ENCODE data around the gene SLC22A23.

Gene SLC22A23

DNA sequence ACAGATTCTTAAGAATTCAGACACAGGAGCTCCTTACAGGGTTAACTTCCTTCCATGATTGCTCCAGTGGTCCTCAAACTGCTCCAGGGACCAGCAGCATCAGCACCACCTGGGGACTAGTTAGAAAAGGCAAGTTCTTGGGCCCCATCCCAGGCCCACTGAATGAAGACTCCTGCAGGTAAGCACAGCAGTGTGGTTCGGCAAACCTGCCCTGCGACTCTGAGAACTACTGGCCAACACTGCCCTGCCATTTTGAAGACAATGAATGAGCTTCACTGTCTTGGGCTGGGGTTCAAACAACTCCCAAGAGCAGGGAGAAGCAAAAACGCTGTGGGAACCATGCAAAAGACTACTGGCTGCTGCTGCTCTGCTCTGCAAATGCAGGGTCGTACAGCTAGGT lies 39.4 kb downstream of the SLC22A23 start:
- no peak overlapping the region for H2BK5ac ChIP-seq (ENCODE audit: low read depth, low read length, poor library complexity, severe bottlenecking)
- no peak overlapping the region for H3K4ac ChIP-seq (ENCODE audit: low read depth in 1 of 2, low read length in 2 of 2)
- H2BK120ac ChIP-seq (ENCODE audit: low read depth, low read length), result no peak overlapping the region
- peaks cover 0 to 15% of the 10 kb centered on the region in 2 experiments for H3K27me3 ChIP-seq (ENCODE audit: control insufficient read depth in 1 of 2, insufficient read depth in 1 of 2, low read length in 2 of 2)
- no peak overlapping the region for H3K18ac ChIP-seq (ENCODE audit: low read depth in 1 of 2, low read length in 2 of 2)
- H3K36me3 ChIP-seq (ENCODE audit: control insufficient read depth in 1 of 2, insufficient read depth in 2 of 2, low read depth in 1 of 2, low read length in 2 of 2), result peaks cover 0 to 29% of the 10 kb centered on the region in 2 experiments
- no peak overlapping the region for H3K23ac ChIP-seq (ENCODE audit: low read length in 2 of 2)
- H3K4me1 ChIP-seq (ENCODE audit: control insufficient read depth, insufficient read depth, low read depth, low read length), result peaks cover 6% of the 10 kb centered on the region
- H3K9ac ChIP-seq (ENCODE audit: low read length), result no peak overlapping the region
- no peak overlapping the region for H2BK15ac ChIP-seq (ENCODE audit: low read depth, poor library complexity, severe bottlenecking)
- no peak overlapping the region for H3K14ac ChIP-seq (ENCODE audit: low read length in 2 of 2)
- H2AK5ac ChIP-seq (ENCODE audit: low read length, severe bottlenecking), result no peak overlapping the region
- peak overlapping the region; percentile 35 for H4K91ac ChIP-seq (ENCODE audit: low read length)
- H3K27ac ChIP-seq (ENCODE audit: low read length, poor library complexity, severe bottlenecking), result no peak overlapping the region
- no peak overlapping the region for H4K8ac ChIP-seq (ENCODE audit: low read length)
- no peak overlapping the region for H3K4me3 ChIP-seq (ENCODE audit: insufficient read depth in 1 of 2, low read depth in 1 of 2, low read length in 2 of 2)
- 85% methylated on average over 3 of the region's 4 CpGs for WGBS
- no peak overlapping the region for H2AFZ ChIP-seq (ENCODE audit: low read depth, low read length)
- H3K4me2 ChIP-seq (ENCODE audit: low read length, poor library complexity, severe bottlenecking), result no peak overlapping the region
- H3K9me3 ChIP-seq (ENCODE audit: control insufficient read depth, low read length), result no peaks in the 10 kb centered on the region
- DNase-seq, result no peak
- no peak overlapping the region for H2BK12ac ChIP-seq (ENCODE audit: low read length in 2 of 2)
- no peaks in the 10 kb centered on the region for H3K79me1 ChIP-seq (replicated peaks; ENCODE audit: low read length, poor library complexity, severe bottlenecking)

DNA sequence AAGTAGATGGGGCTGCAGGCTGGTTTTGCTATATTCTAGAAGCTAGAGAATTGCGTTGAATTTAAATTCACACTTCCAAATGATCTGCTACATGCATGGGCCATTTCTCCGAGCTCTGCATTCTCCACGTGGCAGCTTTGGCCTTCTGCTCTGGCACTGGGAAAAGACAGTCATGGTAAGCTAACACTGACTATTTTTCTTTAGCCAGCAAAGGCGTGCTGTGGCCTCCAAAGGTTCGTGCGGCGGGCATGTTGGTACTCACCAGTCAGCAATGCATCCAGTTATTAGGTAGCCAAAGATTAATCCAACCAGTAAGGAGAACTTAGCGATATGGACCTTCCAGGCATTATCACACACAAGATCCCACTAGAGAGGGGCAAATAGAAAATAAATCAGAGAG lies 41.4 kb downstream of the SLC22A23 start:
- no peak overlapping the region for H3K4ac ChIP-seq (ENCODE audit: low read depth in 1 of 2, low read length in 2 of 2)

GRCh38 chr6:3415082-3415453 lies 41.8 kb downstream of the SLC22A23 start:
- Histone ChIP-seq H3K4me1 (ENCODE audit: control insufficient read depth, insufficient read depth, low read depth, low read length) (peaks cover 5% of the 10 kb centered on the region), H2BK12ac (ENCODE audit: low read length in 2 of 2) (no peak overlapping the region), H2BK120ac (ENCODE audit: low read depth, low read length) (no peak overlapping the region)

More for the DNA sequence above, 41.4 kb downstream of the SLC22A23 start:
- Histone ChIP-seq H4K91ac (ENCODE audit: low read length) (no peak overlapping the region), H3K9ac (ENCODE audit: low read length) (no peak overlapping the region), H3K23ac (ENCODE audit: low read length in 2 of 2) (no peak overlapping the region), H3K4me3 (ENCODE audit: insufficient read depth in 1 of 2, low read depth in 1 of 2, low read length in 2 of 2) (no peak overlapping the region), H2BK120ac (ENCODE audit: low read depth, low read length) (no peak overlapping the region), H3K18ac (ENCODE audit: low read depth in 1 of 2, low read length in 2 of 2) (no peak overlapping the region), H3K36me3 (ENCODE audit: control insufficient read depth in 1 of 2, insufficient read depth in 2 of 2, low read depth in 1 of 2, low read length in 2 of 2) (peaks cover 0 to 39% of the 10 kb centered on the region in 2 experiments), H2AFZ (ENCODE audit: low read depth, low read length) (no peak overlapping the region), H4K8ac (ENCODE audit: low read length) (no peak overlapping the region), H3K4me2 (ENCODE audit: low read length, poor library complexity, severe bottlenecking) (no peak overlapping the region), H2AK5ac (ENCODE audit: low read length, severe bottlenecking) (no peak overlapping the region), H3K14ac (ENCODE audit: low read length in 2 of 2) (no peak overlapping the region), H2BK5ac (ENCODE audit: low read depth, low read length, poor library complexity, severe bottlenecking) (no peak overlapping the region), H3K79me1 (replicated peaks; ENCODE audit: low read length, poor library complexity, severe bottlenecking) (no peaks in the 10 kb centered on the region), H2BK12ac (ENCODE audit: low read length in 2 of 2) (no peak overlapping the region), H2BK15ac (ENCODE audit: low read depth, poor library complexity, severe bottlenecking) (no peak overlapping the region), H3K27me3 (ENCODE audit: control insufficient read depth in 1 of 2, insufficient read depth in 1 of 2, low read length in 2 of 2) (peaks cover 0 to 15% of the 10 kb centered on the region in 2 experiments), H3K9me3 (ENCODE audit: control insufficient read depth, low read length) (no peaks in the 10 kb centered on the region), H3K27ac (ENCODE audit: low read length, poor library complexity, severe bottlenecking) (no peak overlapping the region), H3K4me1 (ENCODE audit: control insufficient read depth, insufficient read depth, low read depth, low read length) (peaks cover 5% of the 10 kb centered on the region)
- 86% methylated on average over 8 of the region's 8 CpGs for WGBS
- no peak for DNase-seq

GRCh38 chr6:3414327-3415081 lies 42.3 kb downstream of the SLC22A23 start:
- Histone ChIP-seq H2AFZ (ENCODE audit: low read depth, low read length) (no peak overlapping the region), H3K9me3 (ENCODE audit: control insufficient read depth, low read length) (no peaks in the 10 kb centered on the region), H3K18ac (ENCODE audit: low read depth in 1 of 2, low read length in 2 of 2) (no peak overlapping the region), H3K27me3 (ENCODE audit: control insufficient read depth in 1 of 2, insufficient read depth in 1 of 2, low read length in 2 of 2) (peaks cover 0 to 15% of the 10 kb centered on the region in 2 experiments), H2BK120ac (ENCODE audit: low read depth, low read length) (no peak overlapping the region), H2BK5ac (ENCODE audit: low read depth, low read length, poor library complexity, severe bottlenecking) (no peak overlapping the region), H3K4ac (ENCODE audit: low read depth in 1 of 2, low read length in 2 of 2) (no peak overlapping the region), H3K4me1 (ENCODE audit: control insufficient read depth, insufficient read depth, low read depth, low read length) (peaks cover 5% of the 10 kb centered on the region), H4K8ac (ENCODE audit: low read length) (no peak overlapping the region), H3K14ac (ENCODE audit: low read length in 2 of 2) (no peak overlapping the region), H3K23ac (ENCODE audit: low read length in 2 of 2) (no peak overlapping the region), H2AK5ac (ENCODE audit: low read length, severe bottlenecking) (no peak overlapping the region), H3K4me2 (ENCODE audit: low read length, poor library complexity, severe bottlenecking) (no peak overlapping the region), H3K9ac (ENCODE audit: low read length) (no peak overlapping the region), H3K79me1 (replicated peaks; ENCODE audit: low read length, poor library complexity, severe bottlenecking) (no peaks in the 10 kb centered on the region), H2BK12ac (ENCODE audit: low read length in 2 of 2) (no peak overlapping the region), H3K36me3 (ENCODE audit: control insufficient read depth in 1 of 2, insufficient read depth in 2 of 2, low read depth in 1 of 2, low read length in 2 of 2) (peaks cover 0 to 46% of the 10 kb centered on the region in 2 experiments), H3K27ac (ENCODE audit: low read length, poor library complexity, severe bottlenecking) (no peak overlapping the region), H2BK15ac (ENCODE audit: low read depth, poor library complexity, severe bottlenecking) (no peak overlapping the region), H4K91ac (ENCODE audit: low read length) (no peak overlapping the region), H3K4me3 (ENCODE audit: insufficient read depth in 1 of 2, low read depth in 1 of 2, low read length in 2 of 2) (no peak overlapping the region)
- WGBS, result 49% methylated on average over 8 of the region's 11 CpGs
- DNase-seq, result peak; percentile 51

More at GRCh38 chr6:3415082-3415453, 41.8 kb downstream of the SLC22A23 start:
- Histone ChIP-seq H4K8ac (ENCODE audit: low read length) (no peak overlapping the region), H2AFZ (ENCODE audit: low read depth, low read length) (no peak overlapping the region), H3K4ac (ENCODE audit: low read depth in 1 of 2, low read length in 2 of 2) (no peak overlapping the region), H3K9me3 (ENCODE audit: control insufficient read depth, low read length) (no peaks in the 10 kb centered on the region), H3K4me2 (ENCODE audit: low read length, poor library complexity, severe bottlenecking) (no peak overlapping the region), H3K27me3 (ENCODE audit: control insufficient read depth in 1 of 2, insufficient read depth in 1 of 2, low read length in 2 of 2) (peaks cover 0 to 15% of the 10 kb centered on the region in 2 experiments), H2AK5ac (ENCODE audit: low read length, severe bottlenecking) (no peak overlapping the region), H4K91ac (ENCODE audit: low read length) (no peak overlapping the region), H3K18ac (ENCODE audit: low read depth in 1 of 2, low read length in 2 of 2) (no peak overlapping the region), H3K9ac (ENCODE audit: low read length) (no peak overlapping the region), H3K14ac (ENCODE audit: low read length in 2 of 2) (no peak overlapping the region), H2BK5ac (ENCODE audit: low read depth, low read length, poor library complexity, severe bottlenecking) (no peak overlapping the region), H3K36me3 (ENCODE audit: control insufficient read depth in 1 of 2, insufficient read depth in 2 of 2, low read depth in 1 of 2, low read length in 2 of 2) (peaks cover 0 to 40% of the 10 kb centered on the region in 2 experiments), H3K79me1 (replicated peaks; ENCODE audit: low read length, poor library complexity, severe bottlenecking) (no peaks in the 10 kb centered on the region), H3K23ac (ENCODE audit: low read length in 2 of 2) (no peak overlapping the region), H2BK15ac (ENCODE audit: low read depth, poor library complexity, severe bottlenecking) (no peak overlapping the region), H3K27ac (ENCODE audit: low read length, poor library complexity, severe bottlenecking) (no peak overlapping the region), H3K4me3 (ENCODE audit: insufficient read depth in 1 of 2, low read depth in 1 of 2, low read length in 2 of 2) (no peak overlapping the region)
- no peak for DNase-seq
- WGBS, result 34% methylated on average over 5 of the region's 5 CpGs

All from mesenchymal stem cell (in vitro differentiated cells and primary cell).